ENCODE data around the gene KRTAP1-1.
"Not testable (repeated sequence)": the region's sequence is repeated elsewhere in the genome, so short reads cannot be mapped to it uniquely, and the experiment has no call there.

The KRTAP1-1 gene

GRCh38 chr17:41012326-41013120, 28.7 kb downstream of the KRTAP1-1 start:
- DNase-seq (ENCODE audit: low spot score): no peak

DNA sequence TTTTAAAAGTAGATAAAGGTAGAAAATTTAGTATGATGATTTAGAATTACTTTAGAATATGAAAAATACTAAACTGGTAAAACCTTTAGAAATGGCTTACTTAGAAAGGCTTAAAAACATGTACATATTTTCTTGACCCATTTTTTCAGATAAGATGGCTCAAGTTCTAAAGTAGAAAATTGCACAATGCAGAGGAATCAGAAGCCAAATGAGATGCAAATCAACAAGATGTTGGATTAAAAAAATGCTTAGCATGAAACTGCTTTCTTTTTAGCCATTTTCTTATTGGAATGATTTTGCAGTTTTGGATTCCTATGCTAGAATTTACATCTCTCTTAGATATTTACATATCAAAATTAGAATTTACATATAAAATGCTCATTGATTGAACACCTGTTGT, 30.8 kb downstream of the KRTAP1-1 start:
- no peak for DNase-seq (ENCODE audit: low spot score)

- no peak for DNase-seq (ENCODE audit: low spot score)
Measured at GRCh38 chr17:41009936-41010335, 31.3 kb downstream of the KRTAP1-1 start.

GRCh38 chr17:41009301-41009760, 31.9 kb downstream of the KRTAP1-1 start:
- DNase-seq (ENCODE audit: low spot score): no peak

DNA sequence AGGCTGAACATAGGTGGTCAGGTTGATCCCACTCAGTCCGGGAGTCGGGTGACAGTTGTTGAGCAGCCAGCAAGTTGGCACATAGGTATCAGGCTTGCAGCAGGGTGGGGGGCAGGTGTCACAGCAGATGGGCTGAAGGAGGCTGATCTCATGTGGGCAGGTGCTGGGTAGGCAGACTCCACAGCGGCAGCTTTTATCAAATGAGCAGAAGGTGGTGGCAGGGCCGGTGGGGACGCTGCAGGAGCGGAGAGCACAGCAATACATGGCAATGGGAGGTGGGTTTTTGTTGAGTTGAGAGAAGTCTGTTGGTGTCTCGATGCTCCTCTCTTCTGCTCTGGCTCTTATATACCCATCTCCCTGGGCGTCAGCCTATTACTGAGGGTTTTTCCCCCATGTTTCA, 32.4 kb downstream of the KRTAP1-1 start, which contains the start of gene KRTAP3-1:
Gene KRTAP3-1 (minus strand): TSS at position 318 of the 400 bp plus-strand sequence. CDS start 54 bp downstream, at position 264.
- no peak for DNase-seq (ENCODE audit: low spot score)

- DNase-seq (ENCODE audit: low spot score): no peak
Measured at GRCh38 chr17:41004397-41004796, 36.9 kb downstream of the KRTAP1-1 start.

DNA sequence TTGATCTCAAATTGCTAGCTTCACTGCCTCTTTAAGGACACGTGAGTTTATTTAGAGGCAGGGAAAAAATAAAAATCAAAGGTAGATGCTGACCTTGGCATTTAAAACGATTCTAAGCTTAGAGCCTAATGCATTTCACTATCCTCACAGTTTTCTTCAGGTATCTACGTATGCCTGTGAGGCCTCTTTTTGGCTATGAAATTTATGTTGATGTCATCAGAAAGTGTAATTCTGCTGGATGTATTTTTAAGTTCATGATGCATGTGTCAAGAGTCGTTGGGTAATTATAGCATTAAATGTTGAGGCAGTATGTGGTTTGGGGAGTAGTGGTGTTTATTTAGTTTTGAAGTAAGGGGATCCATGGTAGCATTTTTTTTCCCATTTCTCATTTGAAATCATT, 37.3 kb downstream of the KRTAP1-1 start:
- DNase-seq (ENCODE audit: low spot score): no peak

DNA sequence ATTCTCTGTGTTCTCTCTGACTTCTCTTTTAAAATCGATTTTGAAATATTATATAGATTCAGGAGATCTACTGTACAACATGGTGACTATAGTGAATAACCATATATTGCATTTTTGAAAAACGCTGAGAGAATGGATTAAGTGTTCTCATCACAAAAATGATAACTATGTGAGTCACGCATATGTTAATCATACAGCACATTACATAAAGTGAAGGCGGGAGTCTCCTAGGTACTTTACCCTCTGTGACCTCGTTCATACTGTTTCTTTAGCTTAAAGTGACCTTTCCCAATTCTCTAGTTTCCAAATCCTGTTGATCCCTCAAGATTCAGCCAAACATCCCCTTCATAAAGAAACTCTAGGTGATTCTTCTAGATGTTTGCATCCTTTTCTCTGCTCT, 38.4 kb downstream of the KRTAP1-1 start:
- DNase-seq (ENCODE audit: low spot score): no peak

GRCh38 chr17:41001795-41002194, 39.5 kb downstream of the KRTAP1-1 start:
- DNase-seq (ENCODE audit: low spot score): no peak

DNA sequence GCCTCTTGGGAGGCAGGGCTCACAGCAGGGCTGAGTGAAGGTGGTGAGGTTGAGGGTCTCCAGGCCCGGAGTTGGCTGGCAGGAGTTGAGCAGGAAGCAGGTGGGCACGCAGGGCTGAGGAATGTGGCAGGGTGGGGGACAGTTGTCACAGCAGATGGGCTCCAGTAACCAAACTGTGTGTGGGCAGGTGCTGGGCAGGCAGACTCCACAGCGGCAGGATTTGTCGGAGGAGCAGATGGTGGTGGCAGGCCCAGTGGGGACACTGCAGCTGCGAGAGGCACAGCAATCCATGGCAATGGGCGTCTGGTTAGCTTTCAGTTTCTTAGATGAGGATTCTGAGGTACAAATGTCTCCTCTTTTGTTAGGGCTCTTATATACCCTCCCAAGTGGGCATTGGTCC, 41.7 kb downstream of the KRTAP1-1 start, which contains the start of gene KRTAP3-2:
Gene KRTAP3-2 (minus strand): TSS at position 344 of the 400 bp plus-strand sequence. CDS start 53 bp downstream, at position 291.
- not testable (repeated sequence) for DNase-seq (ENCODE audit: low spot score)

- DNase-seq (ENCODE audit: low spot score): no peak
Measured at GRCh38 chr17:40997361-40997760, 43.9 kb downstream of the KRTAP1-1 start.

DNA sequence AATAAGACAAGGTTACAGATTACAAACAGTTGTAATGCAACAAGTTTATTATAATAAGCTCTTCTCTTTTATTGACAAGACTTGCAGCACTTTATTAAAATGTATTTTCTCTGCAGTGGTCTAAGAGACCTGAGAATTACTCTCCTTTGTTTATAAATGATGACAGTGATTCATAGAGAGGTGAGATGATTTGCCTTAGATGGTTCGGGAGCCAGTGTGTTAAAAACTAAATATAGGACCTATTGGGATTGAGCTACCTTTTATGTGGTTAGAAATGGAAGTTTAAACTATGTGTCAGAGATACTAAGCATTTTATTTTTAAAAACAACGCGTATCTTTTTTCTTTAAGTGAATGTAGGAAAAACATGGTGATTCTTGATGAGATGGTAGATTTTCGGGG, 44.4 kb downstream of the KRTAP1-1 start:
- no peak for DNase-seq (ENCODE audit: low spot score)

- DNase-seq (ENCODE audit: low spot score): no peak
Measured at GRCh38 chr17:40995116-40995515, 46.1 kb downstream of the KRTAP1-1 start.

DNA sequence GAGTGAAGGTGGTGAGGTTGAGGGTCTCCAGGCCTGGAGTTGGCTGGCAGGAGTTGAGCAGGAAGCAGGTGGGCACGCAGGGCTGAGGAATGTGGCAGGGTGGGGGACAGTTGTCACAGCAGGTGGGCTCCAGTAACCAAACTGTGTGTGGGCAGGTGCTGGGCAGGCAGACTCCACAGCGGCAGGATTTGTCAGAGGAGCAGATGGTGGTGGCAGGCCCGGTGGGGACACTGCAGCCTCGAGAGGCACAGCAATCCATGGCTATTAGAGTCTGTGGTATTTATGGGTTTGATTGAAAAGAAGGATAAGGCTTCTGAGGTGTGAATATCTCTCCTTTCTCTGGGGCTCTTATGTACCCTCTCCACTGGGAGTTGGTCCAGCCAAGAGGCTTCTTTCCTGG, 47.4 kb downstream of the KRTAP1-1 start, which contains the start of gene KRTAP3-3:
Gene KRTAP3-3 (minus strand): TSS at position 326 of the 400 bp plus-strand sequence. CDS start 67 bp downstream, at position 259.
- DNase-seq (ENCODE audit: low spot score): no peak

DNA sequence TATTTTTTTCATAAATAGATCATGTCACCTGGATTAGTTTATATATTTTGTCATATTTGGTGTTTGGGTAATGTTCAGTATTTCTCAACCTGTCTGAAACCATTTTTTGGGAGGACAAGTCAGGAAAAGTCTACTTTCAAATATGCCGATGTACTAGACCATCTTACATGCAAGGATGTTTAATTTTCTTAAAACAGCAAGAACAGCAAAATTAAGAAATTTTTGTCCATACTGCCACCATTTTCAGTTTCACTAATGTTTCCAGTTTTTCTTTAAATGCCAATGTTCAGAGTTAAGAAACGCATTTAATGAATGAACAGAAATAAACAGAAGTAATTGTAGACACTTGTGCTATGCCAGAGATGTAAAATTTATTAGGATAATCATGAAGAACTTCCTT, 48.2 kb downstream of the KRTAP1-1 start:
- no peak for DNase-seq (ENCODE audit: low spot score)

GRCh38 chr17:40992666-40993065, 48.6 kb downstream of the KRTAP1-1 start:
- DNase-seq (ENCODE audit: low spot score): no peak

All from CD4-positive, alpha-beta T cell treated with Interleukin-15 for 4 hours (primary cell).